Measurements from ENCODE around the gene HNRNPAB. TPM values are rescaled to one million over a fixed set of nuclear protein-coding genes. Genes with fewer than 3 reads are reported as not detected.

The HNRNPAB gene
- total RNA-seq, 1 experiment from 2014 or later, result 175 TPM

GRCh38 chr5:178208540-178209227 lies 4.4 kb downstream of the HNRNPAB start:
- in situ Hi-C loops (cut with HindIII; ENCODE audit: low pct_unique_long_range_greater_than_20kb, low sequenced_read_pairs), result no loop called here
- no peak for DNase-seq (ENCODE audit: low read depth)

DNA sequence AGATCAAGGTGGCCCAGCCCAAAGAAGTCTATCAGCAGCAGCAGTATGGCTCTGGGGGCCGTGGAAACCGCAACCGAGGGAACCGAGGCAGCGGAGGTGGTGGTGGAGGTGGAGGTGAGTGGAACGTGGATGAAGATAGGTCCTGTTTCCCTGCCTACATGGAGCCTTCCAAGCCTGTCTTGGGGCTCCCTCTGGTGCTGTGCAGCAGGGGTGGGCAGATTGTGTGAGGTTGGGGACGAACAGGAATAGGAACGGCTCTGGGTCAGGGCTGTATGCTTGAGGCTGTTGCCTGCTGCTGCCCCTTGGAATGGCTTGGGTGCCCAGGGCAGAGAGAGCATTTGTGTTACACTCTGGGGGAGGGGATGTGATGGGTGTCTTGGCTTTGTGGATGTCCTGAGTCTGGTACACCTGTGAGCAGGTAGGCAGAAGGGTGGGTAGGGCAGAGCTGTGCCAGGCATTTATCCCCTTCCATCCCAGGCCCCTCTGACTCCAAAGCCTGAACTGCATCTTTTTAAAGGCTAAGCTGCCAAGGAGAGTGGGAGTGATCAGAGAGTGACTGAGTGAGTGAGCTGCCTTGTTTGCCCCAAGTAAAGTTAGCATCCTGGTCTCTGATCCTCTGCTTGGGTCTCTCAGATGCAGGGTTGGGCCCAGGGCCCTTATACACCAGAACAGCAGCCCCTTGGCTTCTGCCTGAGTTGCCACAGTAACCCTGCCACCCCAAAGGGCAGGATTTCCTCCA lies 5.2 kb downstream of the HNRNPAB start:
- in situ Hi-C loops (cut with HindIII; ENCODE audit: low pct_unique_long_range_greater_than_20kb, low sequenced_read_pairs), result no loop called here

GRCh38 chr5:178210073-178210535 lies 5.8 kb downstream of the HNRNPAB start:
- no peak for DNase-seq (ENCODE audit: low read depth)
- in situ Hi-C loops (cut with HindIII; ENCODE audit: low pct_unique_long_range_greater_than_20kb, low sequenced_read_pairs), result no loop called here

More for the DNA sequence above, 5.2 kb downstream of the HNRNPAB start:
- DNase-seq (ENCODE audit: low read depth), result no peak

DNA sequence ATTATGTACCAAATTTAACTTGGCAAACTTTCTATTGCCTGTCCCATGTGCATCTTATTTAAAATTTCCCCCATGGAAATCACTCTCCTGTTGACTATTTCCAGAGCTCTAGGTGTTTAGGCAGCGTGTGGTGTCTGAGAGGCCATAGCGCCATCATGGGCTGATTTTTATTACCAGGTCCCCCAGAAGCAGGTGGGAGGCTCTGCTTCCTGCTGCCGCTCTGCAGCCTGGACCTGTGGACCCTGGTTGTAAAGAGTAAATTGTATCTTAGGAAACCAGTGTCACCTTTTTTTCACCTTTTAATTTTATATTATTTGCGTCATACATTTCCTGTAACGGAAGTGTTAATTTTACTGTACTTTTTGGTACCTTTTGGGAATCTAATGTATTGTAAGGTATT lies 6.4 kb downstream of the HNRNPAB start:
- in situ Hi-C loops (cut with HindIII; ENCODE audit: low pct_unique_long_range_greater_than_20kb, low sequenced_read_pairs), result no loop called here
- DNase-seq (ENCODE audit: low read depth), result no peak

- no peak for DNase-seq (ENCODE audit: low read depth)
- in situ Hi-C loops (cut with HindIII; ENCODE audit: low pct_unique_long_range_greater_than_20kb, low sequenced_read_pairs), result no loop called here
These were observed 7.0 kb downstream of the HNRNPAB start for GRCh38 chr5:178211095-178212048.

DNA sequence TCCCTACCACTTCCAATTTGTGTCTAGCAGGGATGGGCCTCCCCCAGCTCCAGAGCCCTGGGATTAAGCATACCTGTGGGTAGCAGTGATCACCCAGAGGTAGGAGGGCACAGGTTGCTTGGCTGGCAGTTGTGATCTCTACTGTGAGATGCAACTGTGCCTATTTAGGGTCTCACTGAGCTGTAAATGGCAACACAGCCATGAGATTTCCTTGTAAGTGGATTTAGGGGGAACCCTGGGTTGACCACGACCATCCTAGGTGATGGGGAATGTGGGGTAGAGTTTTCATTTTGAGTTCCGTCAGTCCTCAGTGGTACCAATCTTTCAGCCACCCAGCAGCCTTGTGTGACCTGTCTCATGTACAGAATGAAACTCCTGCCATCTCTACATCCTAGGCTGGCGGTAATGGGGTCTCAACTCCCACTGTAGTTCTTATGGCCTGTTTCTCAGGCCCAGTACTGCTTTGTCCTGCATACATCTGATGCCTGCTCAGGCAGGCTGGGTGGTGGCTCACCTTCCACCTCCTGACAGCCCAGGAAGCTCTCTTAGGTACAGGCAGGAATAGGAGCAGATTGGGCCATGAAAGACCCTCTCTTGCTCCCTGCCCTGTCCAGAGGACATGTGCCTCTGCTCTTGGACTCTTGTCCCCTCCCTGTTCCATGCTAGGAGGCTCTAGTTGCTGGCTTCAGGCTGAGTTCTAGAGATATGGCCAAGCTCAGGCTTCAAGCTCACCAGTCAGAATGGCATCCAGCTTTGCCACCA lies 8.1 kb downstream of the HNRNPAB start:
- in situ Hi-C loops (cut with HindIII; ENCODE audit: low pct_unique_long_range_greater_than_20kb, low sequenced_read_pairs), result no loop called here

DNA sequence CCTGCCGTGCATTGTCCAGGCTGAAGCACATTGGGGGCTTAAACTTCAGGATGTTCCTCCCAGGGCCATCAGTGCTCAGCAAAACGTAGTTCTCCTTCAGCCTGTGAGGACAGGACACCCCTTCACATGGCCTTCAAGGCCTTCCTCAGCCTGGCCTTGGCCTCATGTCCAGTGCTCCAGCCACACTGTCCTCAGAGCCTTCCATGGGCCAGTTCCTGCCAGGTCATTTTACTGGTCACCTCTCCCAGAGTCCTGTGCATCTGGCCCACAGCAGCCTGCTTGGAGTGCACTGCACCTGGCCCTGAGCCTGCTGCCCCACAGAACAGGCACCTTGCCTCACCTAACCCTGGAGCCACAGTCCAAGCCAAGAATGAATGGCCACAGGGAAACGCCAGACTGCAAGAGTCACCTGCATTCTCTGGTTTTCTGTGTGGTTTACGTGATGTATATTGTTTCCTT lies 8.7 kb downstream of the HNRNPAB start:
- in situ Hi-C loops (cut with HindIII; ENCODE audit: low pct_unique_long_range_greater_than_20kb, low sequenced_read_pairs), result no loop called here
- DNase-seq (ENCODE audit: low read depth), result no peak

More for the DNA sequence above, 8.1 kb downstream of the HNRNPAB start:
- DNase-seq (ENCODE audit: low read depth), result no peak

GRCh38 chr5:178213748-178214151 lies 9.4 kb downstream of the HNRNPAB start:
- no peak for DNase-seq (ENCODE audit: low read depth)
- in situ Hi-C loops (cut with HindIII; ENCODE audit: low pct_unique_long_range_greater_than_20kb, low sequenced_read_pairs), result no loop called here

DNA sequence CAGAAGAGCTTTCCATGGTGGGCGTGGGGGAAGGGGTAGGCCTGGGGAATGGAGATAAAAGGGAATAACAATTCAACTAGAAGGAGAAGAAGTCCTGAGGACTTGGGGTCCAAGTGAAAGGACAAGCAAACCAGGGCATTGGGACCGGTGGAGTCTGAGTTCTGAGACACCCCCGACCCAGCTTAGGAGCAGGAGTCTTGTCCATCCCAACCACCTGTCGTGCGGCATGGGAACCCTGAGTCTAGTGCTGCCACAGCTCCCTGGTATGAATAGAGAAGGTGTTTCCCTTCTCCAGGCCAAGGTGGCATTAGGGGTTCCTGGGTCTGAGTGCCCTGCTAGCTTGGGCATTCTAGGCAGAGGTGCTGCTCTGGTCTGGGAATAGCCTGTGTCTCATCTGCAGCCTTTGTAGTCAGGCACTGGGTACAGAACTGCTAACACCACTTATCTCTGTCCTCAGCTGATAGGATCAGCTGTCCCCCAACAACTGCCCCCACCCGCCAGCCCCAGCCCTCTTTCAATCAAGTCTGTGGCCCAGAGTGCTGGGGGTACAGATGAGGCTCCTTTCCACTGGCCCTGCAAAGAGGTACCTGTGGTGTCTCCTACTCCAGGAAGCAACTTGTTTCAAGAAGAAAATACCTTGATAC lies 9.9 kb downstream of the HNRNPAB start:
- in situ Hi-C loops (cut with HindIII; ENCODE audit: low pct_unique_long_range_greater_than_20kb, low sequenced_read_pairs), result no loop called here
- DNase-seq (ENCODE audit: low read depth), result no peak

GRCh38 chr5:178215280-178216002 lies 11.1 kb downstream of the HNRNPAB start:
- DNase-seq (ENCODE audit: low read depth), result no peak
- in situ Hi-C loops (cut with HindIII; ENCODE audit: low pct_unique_long_range_greater_than_20kb, low sequenced_read_pairs), result no loop called here

DNA sequence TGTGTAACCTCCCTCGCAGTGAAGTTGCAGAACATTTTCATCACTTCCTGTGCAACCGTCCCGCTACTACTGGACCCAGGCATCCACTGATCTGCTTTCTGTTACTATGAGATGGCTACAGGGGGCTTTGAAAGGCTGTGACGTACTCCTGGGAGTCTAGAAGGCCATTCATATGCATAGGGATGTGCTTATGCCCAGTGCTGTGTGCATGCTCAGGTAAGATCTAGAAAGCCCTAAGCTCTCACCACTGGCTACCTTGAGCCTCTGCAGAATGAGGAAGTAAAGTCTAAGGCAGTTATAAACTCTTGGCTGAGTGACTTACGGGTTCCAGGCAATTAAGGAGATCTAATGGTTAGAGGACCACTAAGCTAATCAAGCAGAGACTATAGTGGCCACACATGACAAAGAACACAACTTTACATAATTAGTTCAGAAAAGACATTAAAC lies 11.8 kb downstream of the HNRNPAB start:
- in situ Hi-C loops (cut with HindIII; ENCODE audit: low pct_unique_long_range_greater_than_20kb, low sequenced_read_pairs), result no loop called here
- no peak for DNase-seq (ENCODE audit: low read depth)

GRCh38 chr5:178216779-178217178 lies 12.4 kb downstream of the HNRNPAB start:
- DNase-seq (ENCODE audit: low read depth), result no peak
- in situ Hi-C loops (cut with HindIII; ENCODE audit: low pct_unique_long_range_greater_than_20kb, low sequenced_read_pairs), result no loop called here

- in situ Hi-C loops (cut with HindIII; ENCODE audit: low pct_unique_long_range_greater_than_20kb, low sequenced_read_pairs), result no loop called here
- DNase-seq (ENCODE audit: low read depth), result no peak
These were observed 14.0 kb downstream of the HNRNPAB start for GRCh38 chr5:178218237-178218776.

GRCh38 chr5:178218827-178219226 lies 14.5 kb downstream of the HNRNPAB start:
- in situ Hi-C loops (cut with HindIII; ENCODE audit: low pct_unique_long_range_greater_than_20kb, low sequenced_read_pairs), result no loop called here
- DNase-seq (ENCODE audit: low read depth), result no peak

DNA sequence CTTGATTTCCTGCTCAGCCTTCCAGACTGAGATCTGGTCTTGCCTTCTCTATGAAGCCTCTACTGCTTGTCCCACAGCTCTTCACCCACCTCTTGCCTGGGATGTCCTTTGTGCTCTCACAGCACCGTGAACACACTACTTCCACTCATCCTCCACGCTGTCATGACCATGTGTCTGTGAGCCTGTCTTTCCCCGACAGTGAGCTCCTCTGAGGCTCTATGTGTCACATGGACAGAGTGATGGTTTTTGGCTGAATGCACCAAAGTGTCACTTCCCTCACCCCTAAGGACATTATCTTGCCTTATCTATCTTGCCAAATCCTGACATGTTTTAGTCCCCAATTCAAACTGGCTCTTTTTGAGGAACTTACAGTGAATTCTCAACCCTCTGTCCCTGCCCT lies 16.9 kb downstream of the HNRNPAB start:
- in situ Hi-C loops (cut with HindIII; ENCODE audit: low pct_unique_long_range_greater_than_20kb, low sequenced_read_pairs), result no loop called here
- DNase-seq (ENCODE audit: low read depth), result no peak

DNA sequence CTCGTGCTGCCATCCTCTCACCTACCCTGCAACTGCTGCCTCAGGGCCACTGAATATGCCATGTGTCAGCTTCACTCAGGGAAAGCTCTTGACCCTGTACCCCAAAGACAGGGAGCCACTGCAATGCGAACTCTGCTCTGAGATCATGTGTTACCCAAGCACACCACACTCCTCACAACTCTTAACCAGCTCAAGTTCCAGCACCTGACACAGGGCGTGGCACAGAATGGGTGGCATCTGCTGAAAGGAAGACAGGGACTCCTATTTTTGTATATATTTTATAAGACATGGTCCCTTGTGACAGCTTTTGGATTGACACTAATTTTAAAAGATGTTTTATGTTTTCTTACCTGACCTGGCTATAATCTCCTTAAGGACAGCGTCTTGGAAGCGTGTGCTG lies 17.5 kb downstream of the HNRNPAB start:
- DNase-seq (ENCODE audit: low read depth), result no peak

GRCh38 chr5:178222292-178222691 lies 18.0 kb downstream of the HNRNPAB start:
- in situ Hi-C loops (cut with HindIII; ENCODE audit: low pct_unique_long_range_greater_than_20kb, low sequenced_read_pairs), result no loop called here
- no peak for DNase-seq (ENCODE audit: low read depth)

More for the DNA sequence above, 17.5 kb downstream of the HNRNPAB start:
- in situ Hi-C loops (cut with HindIII; ENCODE audit: low pct_unique_long_range_greater_than_20kb, low sequenced_read_pairs), result no loop called here

Measured in Caki2 (cell line).